NCI-H2107 treated with DMSO at 0.1 percent for 48 hours (cell line): ENCODE measurements around the gene UBE2E2.

Experiments used
- DNase-seq: peaks from one replicate; lab custom pipeline; 2025; ENCODE audit not compliant: unreplicated experiment; lab: John Stamatoyannopoulos, UW

The UBE2E2 gene

GRCh38 chr3:23468203-23468602, 265.1 kb downstream of the UBE2E2 start:
- DNase-seq, result no peak

DNA sequence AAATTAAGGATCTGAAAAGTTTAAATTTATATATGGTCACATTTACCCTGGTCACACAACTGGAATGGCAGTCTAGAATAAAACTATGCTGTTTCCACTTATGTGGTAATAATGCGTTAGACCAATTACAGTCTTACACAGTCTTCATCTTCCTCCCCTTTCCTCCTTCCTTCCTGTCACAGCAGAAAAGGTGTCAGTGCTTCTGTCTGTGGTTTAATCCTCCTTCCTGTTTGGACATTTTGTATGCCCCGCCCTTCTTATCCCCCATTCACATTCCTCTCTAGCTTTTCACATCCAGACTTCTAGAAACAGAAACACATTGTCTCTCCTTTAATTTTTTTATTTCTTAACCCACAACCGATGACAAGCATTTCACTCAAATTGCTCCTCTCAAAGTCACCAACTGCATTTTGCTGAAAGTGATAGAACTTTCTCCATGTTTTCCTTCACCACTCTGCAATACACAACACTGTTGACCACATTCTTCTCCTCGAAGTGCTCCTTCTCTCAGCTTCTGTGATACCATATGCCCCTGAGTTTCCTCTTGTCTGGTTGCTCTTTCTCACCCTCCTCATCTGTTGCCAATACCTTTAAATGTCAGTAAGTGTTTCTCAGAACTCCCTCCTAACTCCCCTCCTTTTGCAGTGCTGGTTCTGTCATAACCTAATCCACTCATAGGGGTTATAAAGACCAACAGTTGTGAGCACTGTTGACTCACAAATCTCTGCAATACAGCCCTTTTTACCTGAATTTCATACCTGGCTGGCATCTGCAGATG, 271.6 kb downstream of the UBE2E2 start:
- no peak for DNase-seq

GRCh38 chr3:23475446-23475845, 272.3 kb downstream of the UBE2E2 start:
- DNase-seq, result no peak

GRCh38 chr3:23479026-23479425, 275.9 kb downstream of the UBE2E2 start:
- DNase-seq, result no peak

DNA sequence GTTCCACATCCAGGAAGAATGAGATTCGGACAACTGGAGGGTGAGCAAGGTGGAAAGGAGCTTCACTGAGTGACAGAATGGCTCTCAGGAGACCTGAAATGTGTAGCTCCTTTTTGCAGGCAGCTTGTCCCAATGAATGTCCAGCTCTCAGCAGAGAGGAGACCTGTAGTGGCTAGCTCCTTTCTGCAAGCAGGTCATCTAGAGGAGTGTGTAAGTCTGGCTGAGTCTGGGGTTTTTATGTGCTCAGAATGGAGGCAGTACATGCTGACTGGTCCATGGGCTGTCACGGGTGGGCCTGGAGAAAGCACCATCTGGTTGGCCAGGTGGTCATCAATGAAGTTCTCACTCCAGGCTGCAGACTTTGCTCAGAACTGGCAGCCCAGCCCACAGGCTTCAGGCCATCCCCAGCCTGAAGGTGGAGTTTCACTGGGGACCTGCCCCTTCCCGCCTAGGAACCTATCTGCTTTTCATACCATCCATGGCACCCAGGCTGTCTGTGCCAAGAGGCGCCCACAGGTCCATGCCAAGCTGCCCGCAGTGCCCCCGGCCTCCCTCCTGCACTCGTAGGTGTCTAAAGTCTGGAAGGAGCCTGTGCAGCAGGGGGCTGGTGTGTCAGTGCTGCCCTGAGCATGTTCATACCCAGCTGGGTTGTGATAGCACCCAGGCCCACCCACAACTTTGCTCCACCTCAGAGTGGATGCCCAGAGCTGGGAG, 276.6 kb downstream of the UBE2E2 start:
- DNase-seq, result no peak

DNA sequence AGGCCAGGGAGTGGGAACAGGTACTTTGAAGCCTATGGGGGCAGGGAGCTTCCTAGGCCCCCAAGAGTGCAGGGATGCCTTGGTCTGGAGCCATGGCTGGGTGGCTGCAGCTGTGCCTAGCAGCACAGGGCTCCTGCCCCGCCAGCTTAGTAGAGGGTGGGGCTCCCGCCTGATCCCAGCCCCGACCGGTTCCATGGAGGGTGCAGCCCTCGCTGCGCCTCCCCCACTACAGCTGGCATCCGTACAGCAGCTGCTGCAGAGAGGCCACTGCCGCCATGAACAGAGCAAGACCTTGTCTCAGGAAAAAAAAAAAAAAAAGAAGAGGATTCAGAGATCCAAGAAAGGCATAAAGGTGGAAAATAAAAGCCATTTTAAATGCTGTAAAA, 277.2 kb downstream of the UBE2E2 start:
- no peak for DNase-seq

DNA sequence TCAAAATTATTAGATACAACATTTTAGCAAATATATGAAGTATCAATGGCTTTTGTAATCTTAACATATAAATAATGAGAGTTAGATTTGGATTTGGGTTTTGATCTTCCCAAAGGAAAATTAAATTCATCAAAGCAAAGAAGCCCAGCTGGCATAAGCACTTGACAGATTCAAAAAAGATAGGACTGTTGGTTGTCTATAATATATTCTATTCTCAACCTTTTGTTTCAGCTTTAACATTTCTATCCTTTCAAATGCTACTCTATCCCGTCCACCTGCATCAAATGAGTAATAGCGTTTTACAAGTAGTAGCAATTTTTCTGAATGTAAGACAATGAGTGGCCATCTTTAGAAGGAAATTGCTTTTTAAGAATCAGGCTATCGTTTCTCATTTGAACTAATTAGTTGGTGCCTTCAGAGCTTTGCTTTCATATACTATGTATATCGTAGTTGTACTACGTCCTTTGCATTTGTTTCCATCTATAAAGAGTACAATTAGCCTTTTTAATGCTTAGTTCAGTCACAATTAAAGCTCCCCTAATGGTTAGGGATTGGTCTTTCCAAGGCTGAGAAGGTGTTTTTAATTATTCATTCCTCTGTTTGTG, 278.0 kb downstream of the UBE2E2 start:
- DNase-seq, result no peak

DNA sequence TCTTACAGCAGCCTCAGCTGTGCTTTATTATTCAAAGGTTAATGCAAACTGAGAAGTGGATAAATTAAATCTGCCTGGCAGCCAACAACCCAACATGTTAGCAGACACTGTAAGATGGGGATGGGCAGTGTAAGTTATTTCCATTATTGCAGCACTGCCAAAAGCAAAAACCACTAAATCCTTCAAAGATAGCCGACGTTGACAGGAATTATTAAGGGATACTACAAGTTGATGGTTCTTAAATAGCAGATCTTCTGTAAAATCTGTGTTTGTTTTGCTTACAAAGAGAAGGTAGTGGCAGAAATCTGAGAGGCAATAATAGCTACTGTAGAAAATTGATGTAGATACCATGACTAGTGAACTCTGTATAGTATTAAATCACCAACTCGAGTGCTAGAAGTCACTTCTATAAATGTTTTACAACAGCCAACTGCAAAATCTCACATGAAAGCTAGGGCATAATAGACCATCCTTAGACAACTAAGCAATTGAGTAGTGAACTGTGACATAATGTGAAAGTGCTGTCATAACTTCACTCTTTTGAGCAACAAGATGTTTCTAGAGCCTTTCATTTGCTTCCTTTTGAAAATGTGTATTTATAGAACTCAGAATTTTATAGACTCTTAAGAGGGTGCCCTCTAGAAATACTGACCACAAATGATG, 278.6 kb downstream of the UBE2E2 start:
- no peak for DNase-seq

DNA sequence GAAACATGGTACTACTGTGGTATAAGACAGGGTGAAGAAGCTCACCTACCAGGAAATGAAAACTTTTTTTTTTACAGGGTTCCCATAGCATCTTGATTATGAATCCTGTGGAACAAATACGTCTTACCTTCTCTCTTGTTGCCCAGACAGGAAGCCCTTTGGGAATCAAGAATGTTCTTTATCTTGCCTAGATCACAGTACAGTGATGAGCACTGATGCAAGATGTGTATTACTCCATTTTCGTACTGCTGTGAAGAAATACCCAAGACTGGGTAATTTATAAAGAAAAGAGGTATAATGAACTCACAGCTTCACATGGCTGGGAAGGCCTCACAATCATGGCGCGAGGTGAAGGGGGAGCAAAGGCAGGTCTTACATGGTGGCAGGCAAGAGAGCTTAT, 281.3 kb downstream of the UBE2E2 start:
- DNase-seq, result no peak

- DNase-seq, result no peak
Observed at GRCh38 chr3:23485922-23486321, 282.8 kb downstream of the UBE2E2 start.

GRCh38 chr3:23487015-23487414, 283.9 kb downstream of the UBE2E2 start:
- no peak for DNase-seq

DNA sequence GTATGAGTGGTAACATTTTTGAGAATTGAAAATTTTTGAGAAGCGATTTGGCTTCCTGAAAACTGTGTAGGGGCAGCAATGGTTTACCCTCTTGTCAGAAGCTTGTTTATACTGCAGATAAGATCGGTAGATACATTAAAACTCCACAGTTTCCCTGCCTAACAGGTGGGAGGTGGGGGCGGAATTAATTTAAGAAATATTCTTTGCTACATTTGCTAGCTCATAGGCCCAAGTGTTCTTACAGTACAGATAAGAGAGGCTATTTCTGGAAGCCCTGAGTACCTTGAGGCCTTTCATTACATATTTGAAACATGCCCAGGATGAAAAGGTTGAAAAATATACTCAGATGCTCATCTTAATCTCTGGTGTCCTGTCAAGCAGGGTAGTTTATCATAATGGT, 285.5 kb downstream of the UBE2E2 start:
- DNase-seq, result no peak

- DNase-seq, result no peak
Observed at GRCh38 chr3:23489300-23490158, 286.4 kb downstream of the UBE2E2 start.

DNA sequence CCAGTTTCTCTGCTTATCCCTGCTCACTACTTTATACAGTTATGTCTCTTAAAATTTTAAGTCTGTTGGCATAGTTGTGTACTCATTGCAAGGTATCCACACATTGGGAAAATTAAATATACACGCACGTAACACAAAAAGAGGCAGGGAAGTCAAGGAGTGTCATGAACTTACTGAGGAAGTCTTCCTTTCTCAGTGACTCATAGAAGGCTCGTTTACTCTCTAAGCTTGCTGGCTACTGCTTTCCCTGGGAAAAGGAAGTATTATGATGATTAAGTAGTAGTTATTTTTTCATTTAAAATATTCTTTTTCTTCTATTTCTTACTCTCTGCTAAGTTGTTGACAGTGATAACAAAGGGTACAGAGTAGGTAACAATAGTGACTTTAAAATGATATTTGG, 287.3 kb downstream of the UBE2E2 start:
- DNase-seq, result no peak

GRCh38 chr3:23492057-23492456, 288.9 kb downstream of the UBE2E2 start:
- DNase-seq, result no peak

- no peak for DNase-seq
Observed at GRCh38 chr3:23493889-23494288, 290.8 kb downstream of the UBE2E2 start.

DNA sequence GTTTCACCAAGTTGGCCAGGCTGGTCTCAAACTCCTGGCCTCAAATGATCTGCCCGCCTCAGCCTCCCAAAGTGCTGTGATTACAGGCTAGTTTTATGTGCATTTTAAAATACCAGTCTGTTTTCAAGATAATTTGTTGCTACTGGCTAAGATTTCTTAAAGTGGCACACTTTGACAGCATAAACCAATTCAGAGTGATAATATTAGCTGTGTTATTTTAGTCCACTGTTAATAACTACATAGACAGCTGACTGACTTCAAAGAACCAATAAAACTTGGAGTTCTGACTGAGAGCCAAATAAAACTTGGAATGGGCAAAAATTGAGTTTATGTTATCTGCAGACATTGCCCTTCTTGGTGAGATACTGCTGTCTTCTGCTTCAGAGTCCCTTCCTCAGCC, 291.8 kb downstream of the UBE2E2 start:
- no peak for DNase-seq

GRCh38 chr3:23495507-23495906, 292.4 kb downstream of the UBE2E2 start:
- DNase-seq, result no peak

DNA sequence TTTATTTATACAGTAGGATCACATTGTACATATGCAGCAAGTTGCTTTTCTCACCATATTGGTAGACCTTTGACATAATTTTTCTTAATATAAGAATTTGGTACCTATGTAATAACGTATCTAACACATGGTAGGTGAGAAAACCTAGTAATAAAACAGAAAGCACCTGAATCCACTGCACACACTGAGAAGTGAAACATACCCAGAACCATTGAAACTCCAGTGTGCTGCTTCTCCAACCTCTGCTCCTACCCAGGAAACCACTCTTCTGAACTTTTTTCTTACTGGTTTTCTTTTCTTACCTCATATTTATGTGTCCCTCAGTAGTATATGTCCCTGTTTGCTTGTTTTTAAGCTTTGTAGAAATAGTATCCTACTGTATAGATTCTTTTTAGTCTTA, 293.0 kb downstream of the UBE2E2 start:
- DNase-seq, result no peak

DNA sequence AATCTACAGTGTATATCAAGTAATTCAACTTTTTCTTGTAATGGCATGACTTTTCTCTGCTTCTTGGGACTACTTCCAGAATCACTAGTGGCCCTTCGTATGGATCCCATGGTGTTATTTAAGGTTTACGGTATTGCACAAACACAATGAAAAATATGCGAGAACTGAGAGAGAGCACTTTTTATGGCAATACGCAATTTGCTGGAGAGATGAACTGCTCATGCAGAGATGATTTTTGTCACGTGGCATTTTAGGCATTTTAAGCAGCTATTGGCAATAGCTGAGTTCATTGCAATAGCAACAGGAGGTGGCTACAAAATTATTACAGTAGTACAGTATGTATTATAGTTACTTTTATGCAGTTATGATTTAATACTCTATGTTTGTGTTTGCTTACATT, 294.0 kb downstream of the UBE2E2 start:
- DNase-seq, result no peak
